Astrocyte (in vitro differentiated cells and primary cell): Measurements from ENCODE around the gene TTC34.

Experiments used
- CTCF ChIP-seq: IDR thresholded peaks from 2 replicates; pipeline ENCODE4 v1.5.1; 2011; ENCODE audit warnings: low read depth, mild to moderate bottlenecking, inconsistent platforms, low read length, moderate library complexity; ENCODE audit not compliant: insufficient read depth
- EZH2 ChIP-seq: IDR thresholded peaks from 2 replicates; pipeline ENCODE4 v1.6.1; 2012; ENCODE audit warnings: mild to moderate bottlenecking, low read length, inconsistent platforms; ENCODE audit not compliant: insufficient read depth

GRCh38 chr1:2611621-2612437, 189.7 kb downstream of the TTC34 start:
- TF ChIP-seq CTCF (no peak), EZH2 (no peak)
